A673 (cell line): ENCODE results near the gene CAMKK2. TPM values are rescaled to one million over a fixed set of nuclear protein-coding genes. Genes with fewer than 3 reads are reported as not detected.
A peak's percentile ranks its signal among the peaks of the same experiment; 100 is the strongest.

Source experiments
- BruUV-seq: library from RNA; stranded (reverse); fragments of 400-500 nt; replicated peaks from 2 replicates; lab custom pipeline; 2021; lab: Mats Ljungman, UMichigan
- CTCF ChIA-PET: fragments of 300-600 bp; sonication (Branson Sonifier 250); formaldehyde crosslinking; loops from one replicate; lab custom pipeline; 2022; ENCODE audit warnings: antibody characterized with exemption; lab: Charles Lee
- POLR2A ChIA-PET: fragments of 300-600 bp; sonication (Branson Sonifier 250); formaldehyde crosslinking; loops from one replicate; lab custom pipeline; 2022; ENCODE audit warnings: antibody characterized with exemption; ENCODE audit not compliant: low non-redundant PET; lab: Charles Lee
- DNase-seq: peaks from one replicate; pipeline ENCODE4 v3.0.0-alpha.2; 2015; ENCODE audit warnings: low spot score
- H3K27ac ChIP-seq: fragments of 200-600 bp; sonication (generic); 2 replicates; pipeline ENCODE4 v1.5.1; 2016; ENCODE audit warnings: mixed run types, low read depth, mild to moderate bottlenecking, mixed read lengths, antibody characterized with exemption, low read length; ENCODE audit not compliant: poor library complexity, severe bottlenecking
- H3K27me3 ChIP-seq: fragments of 200-600 bp; sonication (generic); replicated peaks from 2 replicates; pipeline ENCODE4 v1.6.1; 2017; ENCODE audit warnings: mixed run types, low read depth, mild to moderate bottlenecking, mixed read lengths, antibody characterized with exemption, low read length; ENCODE audit not compliant: insufficient read depth, poor library complexity
- H3K36me3 ChIP-seq: fragments of 200-600 bp; sonication (generic); 2 replicates; pipeline ENCODE4 v1.6.1; 2016; ENCODE audit warnings: mixed run types, mild to moderate bottlenecking, mixed read lengths, antibody characterized with exemption, low read length; ENCODE audit not compliant: insufficient read depth, poor library complexity, severe bottlenecking
- H3K4me1 ChIP-seq: fragments of 200-600 bp; sonication (generic); 2 replicates; pipeline ENCODE4 v1.6.1; 2017; ENCODE audit warnings: mixed run types, mild to moderate bottlenecking, mixed read lengths, antibody characterized with exemption, low read length; ENCODE audit not compliant: insufficient read depth, poor library complexity, severe bottlenecking
- H3K4me3 ChIP-seq: fragments of 200-600 bp; sonication (generic); 2 replicates; pipeline ENCODE4 v1.5.1; 2016; ENCODE audit warnings: low read depth, mixed run types, mild to moderate bottlenecking, mixed read lengths, low read length; ENCODE audit not compliant: poor library complexity, severe bottlenecking
- H3K9me3 ChIP-seq: fragments of 200-600 bp; sonication (generic); 2 replicates; pipeline ENCODE4 v1.6.1; 2016; ENCODE audit warnings: mixed run types, low read depth, mild to moderate bottlenecking, mixed read lengths, antibody characterized with exemption, low read length; ENCODE audit not compliant: poor library complexity, severe bottlenecking
- EZH2 ChIP-seq: fragments of 200-600 bp; sonication (generic); IDR thresholded peaks from 2 replicates; pipeline ENCODE4 v1.6.1; 2017; ENCODE audit warnings: borderline replicate concordance, low read depth, mild to moderate bottlenecking, mixed read lengths, antibody characterized with exemption, low read length; ENCODE audit not compliant: poor library complexity, severe bottlenecking
- intact Hi-C: fragments of 100-400 bp; cut with micrococcal nuclease; formaldehyde crosslinking; loops from one replicate; pipeline ENCODE4 v1.10.0; 2022; ENCODE audit not compliant: unreplicated experiment
- total RNA-seq: library from RNA; stranded (reverse); gene quantifications from 2 replicates; pipeline ENCODE4 v1.2.3, GENCODE V29; 2021
- TF ChIP-seq, protein P1 (sequence below): fragments of 300-800, 200-600 bp; sonication (generic); conservative IDR thresholded peaks from 2 replicates; pipeline ENCODE4 v1.5.1; 2017; ENCODE audit warnings: low read depth, mild to moderate bottlenecking, antibody characterized with exemption, low read length, moderate library complexity, mixed read lengths

CAMKK2 gene
- total RNA-seq, 1 experiment from 2014 or later, result 33.0 TPM

DNA sequence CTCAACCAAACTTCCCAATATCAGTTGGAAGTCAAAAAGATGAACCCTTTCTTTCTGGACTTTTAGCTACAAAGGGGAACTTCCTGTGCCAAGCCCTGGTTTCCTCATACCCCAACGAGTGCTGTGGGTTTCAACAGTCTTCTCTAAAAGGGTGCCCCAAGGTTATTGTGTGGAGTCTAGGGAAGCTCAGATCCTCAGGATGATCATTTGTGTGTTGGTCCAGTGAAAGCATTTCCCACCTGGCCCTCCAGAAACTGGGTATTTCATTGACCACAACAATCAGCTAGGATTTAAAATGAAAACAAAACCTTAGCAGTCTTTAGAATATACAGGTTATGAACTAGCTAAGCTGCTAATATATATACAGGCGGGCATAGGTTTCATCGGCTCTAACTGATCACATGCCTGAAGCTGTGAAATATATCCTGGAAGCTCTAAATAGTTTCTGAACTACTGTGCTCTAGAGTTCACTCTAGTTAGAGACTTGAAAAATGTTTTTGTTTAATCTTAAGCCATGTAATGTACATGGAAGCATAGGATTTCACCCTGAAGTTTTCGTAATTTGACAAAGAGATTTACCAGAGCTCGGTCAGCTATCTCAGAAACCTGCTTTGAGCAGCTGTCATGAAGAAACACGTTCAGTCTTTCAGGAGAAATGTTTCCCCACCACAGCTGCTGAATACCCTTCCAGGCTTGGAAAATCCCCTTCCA lies 57.0 kb downstream of the CAMKK2 start:
- TF ChIP-seq EZH2, result no peak
- TF ChIP-seq, protein P1, sequence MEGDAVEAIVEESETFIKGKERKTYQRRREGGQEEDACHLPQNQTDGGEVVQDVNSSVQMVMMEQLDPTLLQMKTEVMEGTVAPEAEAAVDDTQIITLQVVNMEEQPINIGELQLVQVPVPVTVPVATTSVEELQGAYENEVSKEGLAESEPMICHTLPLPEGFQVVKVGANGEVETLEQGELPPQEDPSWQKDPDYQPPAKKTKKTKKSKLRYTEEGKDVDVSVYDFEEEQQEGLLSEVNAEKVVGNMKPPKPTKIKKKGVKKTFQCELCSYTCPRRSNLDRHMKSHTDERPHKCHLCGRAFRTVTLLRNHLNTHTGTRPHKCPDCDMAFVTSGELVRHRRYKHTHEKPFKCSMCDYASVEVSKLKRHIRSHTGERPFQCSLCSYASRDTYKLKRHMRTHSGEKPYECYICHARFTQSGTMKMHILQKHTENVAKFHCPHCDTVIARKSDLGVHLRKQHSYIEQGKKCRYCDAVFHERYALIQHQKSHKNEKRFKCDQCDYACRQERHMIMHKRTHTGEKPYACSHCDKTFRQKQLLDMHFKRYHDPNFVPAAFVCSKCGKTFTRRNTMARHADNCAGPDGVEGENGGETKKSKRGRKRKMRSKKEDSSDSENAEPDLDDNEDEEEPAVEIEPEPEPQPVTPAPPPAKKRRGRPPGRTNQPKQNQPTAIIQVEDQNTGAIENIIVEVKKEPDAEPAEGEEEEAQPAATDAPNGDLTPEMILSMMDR, result no peak
- H3K27ac ChIP-seq, result peak overlapping the region; percentile 19
- no peaks in the 10 kb centered on the region for H3K9me3 ChIP-seq
- BruUV-seq, result TSS peak; percentile 35
- intact Hi-C loops, result no loop called here
- CTCF ChIA-PET, result interaction anchor here (0.5 kb wide), 1 partner anchor 313 kb away, joined by 5 read pairs; no protein-coding TSS in a partner anchor
- POLR2A ChIA-PET, result interaction anchor here (0.6 kb wide), 1 partner anchor 72 kb away, joined by 7 read pairs; no protein-coding TSS in a partner anchor
- H3K4me1 ChIP-seq, result no peaks in the 10 kb centered on the region
- H3K36me3 ChIP-seq, result peaks cover 7% of the 10 kb centered on the region
- no peak overlapping the region for H3K4me3 ChIP-seq
- DNase-seq, result no peak
- no peaks in the 10 kb centered on the region for H3K27me3 ChIP-seq

DNA sequence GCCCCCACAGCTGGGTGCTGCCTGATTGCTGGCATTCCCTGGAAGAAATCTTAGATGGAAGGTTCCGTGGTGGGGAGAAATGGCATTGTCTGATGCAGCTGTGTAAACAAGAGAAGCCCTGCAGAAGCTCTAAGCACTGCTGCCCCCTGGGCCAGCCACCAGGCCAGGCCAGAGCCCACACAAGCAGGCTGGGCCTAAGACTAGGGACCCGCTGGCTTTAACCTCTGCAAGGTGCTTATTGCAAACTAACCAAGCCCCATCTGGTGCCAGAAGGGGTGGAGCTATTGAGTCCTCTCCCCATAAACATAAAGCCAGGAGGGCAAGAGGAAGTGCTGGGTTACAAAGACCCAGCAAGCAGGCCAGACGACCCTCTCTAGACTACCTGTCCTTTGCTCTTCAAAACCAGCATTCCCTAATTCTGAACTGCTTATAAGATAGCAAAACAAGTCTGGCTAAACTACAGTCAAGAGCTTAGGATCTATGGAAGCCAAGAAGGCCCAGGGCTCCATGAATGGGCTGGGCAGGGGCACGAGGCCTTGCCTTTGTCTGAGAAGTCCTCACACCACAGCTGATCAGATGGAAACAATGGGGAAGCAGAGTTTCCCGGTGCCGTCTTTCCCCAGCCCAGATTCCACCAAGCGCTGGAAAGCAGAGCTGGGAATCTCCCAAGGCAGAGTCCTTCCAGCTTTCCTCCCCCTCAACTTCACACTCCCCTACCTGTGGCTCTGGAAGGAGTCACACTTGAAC lies 57.7 kb downstream of the CAMKK2 start:
- intact Hi-C loops, result no loop called here
- Histone ChIP-seq H3K27ac (peak overlapping the region; percentile 19), H3K36me3 (peaks cover 7% of the 10 kb centered on the region), H3K4me1 (no peaks in the 10 kb centered on the region), H3K9me3 (no peaks in the 10 kb centered on the region), H3K27me3 (no peaks in the 10 kb centered on the region), H3K4me3 (no peak overlapping the region)
- POLR2A ChIA-PET, result interaction anchor here (0.6 kb wide), 1 partner anchor 72 kb away, joined by 7 read pairs; no protein-coding TSS in a partner anchor
- no peak for TF ChIP-seq EZH2
- TF ChIP-seq, protein P1, result no peak
- no peak for DNase-seq
- no TSS peak for BruUV-seq
- CTCF ChIA-PET, result no interaction called here

DNA sequence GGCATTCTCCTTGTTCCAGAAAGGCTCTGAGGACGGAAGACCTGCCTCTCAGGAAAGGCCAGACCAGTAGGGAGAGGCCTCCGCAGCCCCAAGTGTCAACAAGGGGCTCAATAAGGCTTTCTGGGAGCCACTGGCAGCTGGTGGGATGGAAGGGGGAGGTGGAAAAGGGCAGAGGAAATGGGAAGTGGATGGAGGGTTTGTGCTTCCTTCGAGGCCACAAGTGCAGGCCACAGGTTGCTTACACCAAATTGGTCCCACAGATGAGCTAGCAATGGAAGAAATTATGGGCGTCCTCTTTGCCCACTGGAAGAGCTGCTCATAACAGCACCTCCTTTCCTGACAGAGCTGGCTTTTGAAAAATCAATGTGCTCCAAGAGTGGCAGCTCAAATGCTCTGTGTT lies 58.4 kb downstream of the CAMKK2 start:
- Histone ChIP-seq H3K36me3 (peaks cover 7% of the 10 kb centered on the region), H3K4me1 (no peaks in the 10 kb centered on the region), H3K27me3 (no peaks in the 10 kb centered on the region), H3K4me3 (no peak overlapping the region), H3K9me3 (no peaks in the 10 kb centered on the region), H3K27ac (no peak overlapping the region)
- ChIA-PET POLR2A (no interaction called here), CTCF (no interaction called here)
- intact Hi-C loops, result no loop called here
- BruUV-seq, result no TSS peak
- TF ChIP-seq, protein P1, result no peak
- TF ChIP-seq EZH2, result no peak
- DNase-seq, result no peak
